Neural crest cell (in vitro differentiated cells): Measurements from ENCODE around the gene ANXA5. TPM values are rescaled to one million over a fixed set of nuclear protein-coding genes. Genes with fewer than 3 reads are reported as not detected.

ENCODE experiments used
- DNase-seq: peaks from one replicate; pipeline ENCODE4 v3.0.0; 2021; ENCODE audit warnings: low read depth, mixed read lengths, low spot score
- H3K27ac Mint-ChIP-seq: one replicate; pipeline ENCODE4 v1.8.0; 2021; ENCODE audit warnings: mild to moderate bottlenecking, mixed read lengths; ENCODE audit not compliant: unreplicated experiment
- H3K27me3 Mint-ChIP-seq: 2 replicates; pipeline ENCODE4 v1.8.0; 2021; ENCODE audit warnings: low read depth, mild to moderate bottlenecking, mixed read lengths
- H3K36me3 Mint-ChIP-seq: 2 replicates; pipeline ENCODE4 v1.8.0; 2021; ENCODE audit warnings: low read depth, mild to moderate bottlenecking, mixed read lengths
- H3K4me1 Mint-ChIP-seq: 2 replicates; pipeline ENCODE4 v1.8.0; 2021; ENCODE audit warnings: mixed read lengths
- H3K4me3 Mint-ChIP-seq: one replicate; pipeline ENCODE4 v1.8.0; 2021; ENCODE audit warnings: mild to moderate bottlenecking, mixed read lengths
- H3K9me3 Mint-ChIP-seq: 2 replicates; pipeline ENCODE4 v1.8.0; 2021; ENCODE audit warnings: mixed read lengths
- CTCF ChIP-seq: fragments of 200-600 bp; sonication (generic); conservative IDR thresholded peaks from 2 replicates; pipeline ENCODE4 v1.5.0; 2021; ENCODE audit warnings: antibody characterized with exemption, mild to moderate bottlenecking
- total RNA-seq: library from RNA; stranded (reverse); gene quantifications from 2 replicates; pipeline ENCODE4 v1.2.1, GENCODE V29; 2021

Gene ANXA5
- total RNA-seq, 1 donor from 2014 or later, result 143 TPM

- Mint-ChIP-seq H3K27ac (peak overlapping the region; percentile 84), H3K4me3 (peak overlapping the region; percentile 56), H3K27me3 (no peaks in the 10 kb centered on the region), H3K36me3 (peaks cover under 1% of the 10 kb centered on the region), H3K4me1 (peaks cover 17% of the 10 kb centered on the region), H3K9me3 (no peaks in the 10 kb centered on the region)
- TF ChIP-seq CTCF, result no peak
- DNase-seq, result peak; percentile 60
Measured at GRCh38 chr4:121711263-121712000, 14.7 kb upstream of the ANXA5 start.

- no peaks in the 10 kb centered on the region for H3K27me3 Mint-ChIP-seq
- no peak for TF ChIP-seq CTCF
- H3K9me3 Mint-ChIP-seq, result no peaks in the 10 kb centered on the region
- H3K4me1 Mint-ChIP-seq, result peaks cover 17% of the 10 kb centered on the region
- peaks cover 2% of the 10 kb centered on the region for H3K36me3 Mint-ChIP-seq
- DNase-seq, result no peak
- H3K27ac Mint-ChIP-seq, result no peak overlapping the region
- H3K4me3 Mint-ChIP-seq, result no peak overlapping the region
Measured at GRCh38 chr4:121709766-121710405, 13.1 kb upstream of the ANXA5 start.

- peaks cover 16% of the 10 kb centered on the region for H3K4me1 Mint-ChIP-seq
- DNase-seq, result no peak
- peaks cover 2% of the 10 kb centered on the region for H3K36me3 Mint-ChIP-seq
- H3K9me3 Mint-ChIP-seq, result no peaks in the 10 kb centered on the region
- no peak for TF ChIP-seq CTCF
- H3K27me3 Mint-ChIP-seq, result no peaks in the 10 kb centered on the region
- no peak overlapping the region for H3K4me3 Mint-ChIP-seq
- no peak overlapping the region for H3K27ac Mint-ChIP-seq
Measured at GRCh38 chr4:121707344-121707743, 10.6 kb upstream of the ANXA5 start.

- H3K27me3 Mint-ChIP-seq, result peaks cover under 1% of the 10 kb centered on the region
- H3K36me3 Mint-ChIP-seq, result peaks cover 2% of the 10 kb centered on the region
- H3K27ac Mint-ChIP-seq, result no peak overlapping the region
- TF ChIP-seq CTCF, result no peak
- H3K4me3 Mint-ChIP-seq, result no peak overlapping the region
- no peak for DNase-seq
- H3K4me1 Mint-ChIP-seq, result peaks cover 8% of the 10 kb centered on the region
- H3K9me3 Mint-ChIP-seq, result no peaks in the 10 kb centered on the region
Measured at GRCh38 chr4:121706595-121707021, 9.8 kb upstream of the ANXA5 start.

- no peak for DNase-seq
- no peak for TF ChIP-seq CTCF
- H3K4me3 Mint-ChIP-seq, result no peak overlapping the region
- peaks cover 2% of the 10 kb centered on the region for H3K36me3 Mint-ChIP-seq
- H3K27me3 Mint-ChIP-seq, result peaks cover 2% of the 10 kb centered on the region
- H3K9me3 Mint-ChIP-seq, result no peaks in the 10 kb centered on the region
- peaks cover under 1% of the 10 kb centered on the region for H3K4me1 Mint-ChIP-seq
- no peak overlapping the region for H3K27ac Mint-ChIP-seq
Measured at GRCh38 chr4:121705521-121705920, 8.7 kb upstream of the ANXA5 start.
